GM08714 (cell line): ENCODE measurements around the gene STKLD1.

ENCODE experiments used
- H3K4me3 ChIP-seq: fragments of 200-500 bp; sonication (Bioruptor generic); 2 replicates; pipeline ENCODE4 v1.5.1; 2014; ENCODE audit warnings: mild to moderate bottlenecking, low read length, inconsistent platforms
- ZNF274 ChIP-seq: IDR thresholded peaks from 2 replicates; pipeline ENCODE4 v1.6.1; 2012; ENCODE audit warnings: mild to moderate bottlenecking, low read depth, low read length

Gene STKLD1

GRCh38 chr9:133397895-133398294 is 21.7 kb downstream of the STKLD1 start:
- H3K4me3 ChIP-seq: no peak overlapping the region
- TF ChIP-seq ZNF274: no peak

- no peak overlapping the region for H3K4me3 ChIP-seq
- no peak for TF ChIP-seq ZNF274
Observed at GRCh38 chr9:133400292-133400691, 24.1 kb downstream of the STKLD1 start.

GRCh38 chr9:133401588-133401987 is 25.4 kb downstream of the STKLD1 start:
- no peak for TF ChIP-seq ZNF274
- no peak overlapping the region for H3K4me3 ChIP-seq

GRCh38 chr9:133402689-133403088 is 26.5 kb downstream of the STKLD1 start:
- no peak for TF ChIP-seq ZNF274
- H3K4me3 ChIP-seq: no peak overlapping the region

- TF ChIP-seq ZNF274: no peak
- H3K4me3 ChIP-seq: no peak overlapping the region
Observed at GRCh38 chr9:133403766-133404453, 27.7 kb downstream of the STKLD1 start.

GRCh38 chr9:133404454-133405002 is 28.4 kb downstream of the STKLD1 start:
- H3K4me3 ChIP-seq: no peak overlapping the region
- no peak for TF ChIP-seq ZNF274

GRCh38 chr9:133405508-133406438 is 29.6 kb downstream of the STKLD1 start:
- H3K4me3 ChIP-seq: no peak overlapping the region
- TF ChIP-seq ZNF274: no peak

- H3K4me3 ChIP-seq: no peak overlapping the region
- TF ChIP-seq ZNF274: no peak
Observed at GRCh38 chr9:133406480-133407307, 30.5 kb downstream of the STKLD1 start.

GRCh38 chr9:133408042-133408441 is 31.9 kb downstream of the STKLD1 start:
- TF ChIP-seq ZNF274: no peak
- H3K4me3 ChIP-seq: no peak overlapping the region

- no peak overlapping the region for H3K4me3 ChIP-seq
- no peak for TF ChIP-seq ZNF274
Observed at GRCh38 chr9:133415170-133415569, 39.0 kb downstream of the STKLD1 start.

GRCh38 chr9:133417541-133418461 is 41.6 kb downstream of the STKLD1 start, which contains the start of gene REXO4:
REXO4 (minus strand) TSS chr9:133418010; CDS start chr9:133417844, 166 bp downstream.
- no peak for TF ChIP-seq ZNF274
- H3K4me3 ChIP-seq: peak within 1 kb of the TSS; percentile 86

GRCh38 chr9:133419005-133419404 is 42.8 kb downstream of the STKLD1 start:
- peak overlapping the region; percentile 86; the same call in 1 of the 2 replicates for H3K4me3 ChIP-seq
- TF ChIP-seq ZNF274: no peak

GRCh38 chr9:133420392-133420827 is 44.2 kb downstream of the STKLD1 start:
- H3K4me3 ChIP-seq: no peak overlapping the region; the same call in 1 of the 2 replicates
- no peak for TF ChIP-seq ZNF274
